Transverse colon (tissue), 4 donors: ENCODE measurements around the gene KIAA1958.

Source experiments
- EP300 ChIP-seq: sonication (generic); formaldehyde crosslinking; IDR thresholded peaks from one replicate; pipeline ENCODE4 v1.6.1; 2017; ENCODE audit warnings: antibody characterized with exemption, low read depth
- POLR2A ChIP-seq: fragments of 450-650 bp; IDR thresholded peaks from one replicate; pipeline ENCODE4 v1.6.1; 2016; ENCODE audit warnings: antibody characterized with exemption, mild to moderate bottlenecking, moderate library complexity
- POLR2AphosphoS5 ChIP-seq, 3 donors: sonication (generic); formaldehyde crosslinking; IDR thresholded peaks; one replicate each; pipeline ENCODE4 v1.6.1; 2016; ENCODE audit warnings: antibody characterized with exemption in 3 of 3
- TF ChIP-seq, protein P1 (sequence below), 5 experiments: fragments of 200-600 bp in 3 of 5; fragments of 450-650 bp in 2 of 5; sonication (generic) in 3 of 5; IDR thresholded peaks; 1 replicate in 2 of 5; 2 replicates in 3 of 5; pipeline ENCODE4 v1.5.1; 2016 to 2017; ENCODE audit warnings: antibody characterized with exemption in 5 of 5, inconsistent platforms in 3 of 5, mild to moderate bottlenecking in 2 of 5, moderate library complexity in 1 of 5

DNA sequence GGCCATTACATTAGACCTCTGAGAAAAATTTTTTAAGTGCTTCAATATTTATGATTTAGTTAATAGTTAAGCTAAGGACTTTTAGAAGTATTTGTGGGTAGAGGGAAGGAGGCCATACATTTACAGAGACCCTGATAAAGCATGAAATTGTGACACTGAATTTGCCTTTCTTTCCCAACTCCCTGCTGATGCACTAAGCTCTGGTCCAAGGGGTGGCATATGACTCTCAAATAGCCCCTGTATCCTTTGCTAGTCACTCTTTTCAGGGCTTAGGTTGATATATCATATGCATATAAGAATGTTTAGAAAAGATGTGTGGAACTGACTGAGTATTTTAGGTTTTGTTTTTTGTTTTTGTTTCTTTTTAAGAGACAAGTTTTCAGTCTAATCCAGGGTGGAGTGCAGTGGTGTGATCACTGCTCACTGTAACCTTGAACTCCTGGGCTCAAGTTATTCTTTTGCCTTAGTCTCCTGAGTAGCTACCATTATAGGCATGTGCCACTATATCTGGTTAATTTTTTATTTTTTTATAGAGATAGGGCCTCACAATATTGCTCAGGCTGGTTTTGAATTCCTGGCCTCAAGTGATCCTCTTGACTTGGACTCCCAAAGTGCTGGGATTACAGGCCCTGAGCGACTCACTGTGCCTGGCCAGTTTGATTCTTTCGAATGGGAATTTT lies 20.5 kb downstream of the KIAA1958 start:
- TF ChIP-seq POLR2AphosphoS5 (IDR thresholded peaks at IDR 0.05) (no peak), EP300 (no peak), POLR2A (no peak)
- TF ChIP-seq, protein P1, sequence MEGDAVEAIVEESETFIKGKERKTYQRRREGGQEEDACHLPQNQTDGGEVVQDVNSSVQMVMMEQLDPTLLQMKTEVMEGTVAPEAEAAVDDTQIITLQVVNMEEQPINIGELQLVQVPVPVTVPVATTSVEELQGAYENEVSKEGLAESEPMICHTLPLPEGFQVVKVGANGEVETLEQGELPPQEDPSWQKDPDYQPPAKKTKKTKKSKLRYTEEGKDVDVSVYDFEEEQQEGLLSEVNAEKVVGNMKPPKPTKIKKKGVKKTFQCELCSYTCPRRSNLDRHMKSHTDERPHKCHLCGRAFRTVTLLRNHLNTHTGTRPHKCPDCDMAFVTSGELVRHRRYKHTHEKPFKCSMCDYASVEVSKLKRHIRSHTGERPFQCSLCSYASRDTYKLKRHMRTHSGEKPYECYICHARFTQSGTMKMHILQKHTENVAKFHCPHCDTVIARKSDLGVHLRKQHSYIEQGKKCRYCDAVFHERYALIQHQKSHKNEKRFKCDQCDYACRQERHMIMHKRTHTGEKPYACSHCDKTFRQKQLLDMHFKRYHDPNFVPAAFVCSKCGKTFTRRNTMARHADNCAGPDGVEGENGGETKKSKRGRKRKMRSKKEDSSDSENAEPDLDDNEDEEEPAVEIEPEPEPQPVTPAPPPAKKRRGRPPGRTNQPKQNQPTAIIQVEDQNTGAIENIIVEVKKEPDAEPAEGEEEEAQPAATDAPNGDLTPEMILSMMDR (IDR thresholded peaks at IDR 0.05), result no peak
